Measurements from ENCODE around the gene CD59.
A peak's percentile ranks its signal among the peaks of the same experiment; 100 is the strongest.

Gene CD59, protein sequence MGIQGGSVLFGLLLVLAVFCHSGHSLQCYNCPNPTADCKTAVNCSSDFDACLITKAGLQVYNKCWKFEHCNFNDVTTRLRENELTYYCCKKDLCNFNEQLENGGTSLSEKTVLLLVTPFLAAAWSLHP

DNA sequence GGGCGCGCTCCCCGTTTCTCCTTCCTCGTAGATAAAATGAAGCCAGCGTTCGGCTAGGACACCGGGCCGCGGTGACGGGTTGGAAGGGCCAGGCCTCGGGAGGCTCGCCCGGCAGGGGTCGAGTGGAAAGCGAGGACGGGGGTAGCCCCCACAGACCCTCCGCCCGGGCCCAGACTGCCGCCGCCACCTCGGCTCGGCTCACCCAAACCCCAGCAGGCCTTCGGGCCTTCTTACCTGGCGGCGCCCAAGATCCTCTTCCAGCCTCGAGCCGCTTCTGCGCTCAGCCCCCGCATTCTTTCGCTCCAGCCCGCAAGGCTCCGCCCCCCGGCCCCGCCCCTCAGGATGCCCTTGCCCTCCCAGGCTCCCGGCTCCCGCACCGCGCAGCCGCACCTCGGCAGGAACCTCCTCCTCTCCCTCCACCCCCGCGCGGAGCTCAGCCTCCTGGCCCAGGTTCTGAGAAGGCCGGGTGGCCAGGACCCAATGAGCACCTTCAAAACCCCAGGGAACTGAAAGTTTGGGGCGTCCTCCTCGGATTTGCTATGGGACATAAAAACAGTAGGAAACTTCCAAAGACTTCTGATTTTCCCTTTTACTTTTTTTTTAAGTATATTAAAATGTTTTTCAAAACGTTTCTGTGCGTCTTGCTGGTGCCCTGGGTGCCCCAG, at the start of gene CD59:
CD59 (minus strand) TSS at position 276 of the 665 bp plus-strand sequence. CDS start 13,978 bp downstream, outside the sequence.
- peak; percentile 94 for DNase-seq (ENCODE audit: low read depth)

DNA sequence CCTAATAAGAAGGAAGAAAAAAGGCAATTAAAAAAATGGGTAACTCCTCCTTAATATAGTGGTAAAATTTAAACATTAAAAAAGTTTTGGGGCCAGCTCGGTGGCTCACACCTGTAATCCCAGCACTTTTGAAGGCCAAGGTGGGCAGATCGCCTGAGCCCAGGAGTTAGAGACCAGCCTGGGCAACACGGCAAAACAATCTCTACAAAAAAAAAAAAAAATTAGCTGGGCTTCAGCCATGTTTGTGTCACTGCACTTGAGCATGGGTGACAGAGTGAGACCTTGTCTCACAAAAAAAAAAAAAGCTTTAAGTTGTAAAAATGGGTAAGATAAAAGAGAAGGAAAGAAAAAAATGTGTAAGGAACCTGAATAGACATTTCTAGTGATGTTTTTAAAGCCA, 49.4 kb upstream of the CD59 start:
- no peak for DNase-seq (ENCODE audit: low read depth)

DNA sequence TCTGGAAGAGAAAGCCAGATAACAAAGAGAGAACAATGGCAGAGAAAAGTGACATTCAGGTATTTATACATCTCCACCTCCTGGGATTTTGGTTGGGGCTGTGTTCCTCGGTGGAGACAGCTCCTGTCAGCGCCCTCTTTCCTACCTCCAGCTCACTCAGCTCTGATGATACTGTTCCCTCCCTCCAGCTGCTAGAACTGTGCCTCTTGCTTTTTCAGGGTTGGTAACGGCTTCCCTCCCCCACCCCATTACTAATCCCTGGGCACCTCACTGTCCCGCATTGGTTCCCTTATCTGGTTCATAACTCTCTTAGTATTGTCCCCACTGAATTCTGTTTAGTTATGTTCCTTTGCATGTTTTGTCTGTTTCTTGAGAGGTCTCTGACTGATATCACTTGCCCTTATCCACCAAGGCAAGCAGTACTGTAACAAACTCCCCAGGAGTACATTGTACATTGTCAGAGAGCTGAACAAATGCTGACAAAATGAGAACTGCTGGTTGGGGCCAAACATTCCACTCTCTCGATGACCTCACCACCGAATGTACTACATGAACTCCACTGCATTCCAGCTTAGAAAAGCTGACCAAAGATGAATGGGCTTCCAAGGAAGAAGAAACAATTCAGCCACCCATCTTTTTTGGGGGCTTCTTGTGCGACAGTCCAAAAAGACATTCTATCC, 43.8 kb upstream of the CD59 start:
- DNase-seq (ENCODE audit: low read depth), result peak; percentile 89

DNA sequence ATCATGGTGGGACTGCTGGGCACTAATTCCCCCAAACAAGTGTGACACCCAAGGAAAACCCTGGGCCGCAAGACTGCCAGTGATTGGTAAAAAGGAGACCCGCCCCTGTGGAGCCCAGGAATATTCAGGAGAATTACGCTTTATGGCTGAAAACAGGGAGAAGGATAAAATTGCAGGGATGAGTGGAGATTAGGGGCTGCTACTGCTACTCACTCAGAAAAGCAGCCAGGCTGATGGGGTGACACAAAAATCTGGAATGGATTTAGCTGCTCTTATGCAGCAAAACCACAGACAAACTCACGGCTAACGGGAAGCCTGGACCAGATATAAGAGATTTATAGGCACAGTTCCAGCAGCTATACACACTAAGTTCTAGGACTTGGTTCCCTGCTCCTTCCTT, 42.5 kb upstream of the CD59 start:
- peak; percentile 86 for DNase-seq (ENCODE audit: low read depth)

DNA sequence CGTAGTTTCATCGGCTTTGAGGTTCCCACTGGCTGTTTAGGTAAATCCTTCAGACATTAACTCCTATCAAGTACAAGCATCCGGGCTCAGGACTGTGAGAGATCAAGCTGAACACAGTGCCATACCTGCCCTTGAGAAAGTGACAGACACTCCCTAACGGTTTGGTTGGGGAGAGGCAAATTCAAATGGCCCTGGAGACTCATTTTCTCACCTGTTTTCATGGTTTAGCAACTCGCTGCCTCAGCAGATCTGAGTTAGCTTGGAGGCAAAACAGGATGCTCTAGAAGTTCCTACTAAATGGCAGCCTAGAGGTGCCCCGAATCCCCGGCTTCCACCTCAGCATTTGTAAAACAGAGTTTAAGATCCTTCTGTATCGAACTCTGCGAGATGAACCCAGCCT, 41.7 kb upstream of the CD59 start:
- no peak for DNase-seq (ENCODE audit: low read depth)

DNA sequence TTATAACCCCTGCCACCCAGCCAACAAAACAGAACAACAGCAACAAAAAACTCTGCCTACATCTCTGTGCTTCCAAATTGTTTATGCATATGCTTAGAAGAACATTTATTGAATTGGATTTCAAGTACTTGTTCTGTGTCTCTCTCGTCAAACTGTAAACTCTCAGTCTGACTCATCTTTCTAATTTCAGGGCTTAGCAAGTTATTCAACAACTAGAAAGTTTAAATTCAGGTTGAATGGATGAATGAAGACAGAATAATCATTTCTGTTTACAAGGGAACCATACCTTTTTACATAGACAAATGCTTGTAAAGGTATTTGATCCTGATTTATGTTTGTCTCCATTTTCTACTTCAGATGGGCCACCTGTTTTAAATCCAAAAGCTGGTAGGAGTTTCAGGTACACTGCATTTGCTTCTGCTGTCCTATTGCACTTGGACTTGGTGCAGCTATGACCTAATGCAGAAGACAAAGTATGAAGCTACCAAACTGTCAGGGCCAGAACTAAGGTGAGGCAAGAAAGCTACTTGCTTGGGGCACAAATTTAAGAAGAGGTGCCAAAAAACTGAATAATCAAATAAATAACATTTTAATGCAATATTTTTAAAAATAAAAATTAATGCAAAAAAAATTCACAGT, 39.7 kb upstream of the CD59 start:
- DNase-seq (ENCODE audit: low read depth), result peak; percentile 30

DNA sequence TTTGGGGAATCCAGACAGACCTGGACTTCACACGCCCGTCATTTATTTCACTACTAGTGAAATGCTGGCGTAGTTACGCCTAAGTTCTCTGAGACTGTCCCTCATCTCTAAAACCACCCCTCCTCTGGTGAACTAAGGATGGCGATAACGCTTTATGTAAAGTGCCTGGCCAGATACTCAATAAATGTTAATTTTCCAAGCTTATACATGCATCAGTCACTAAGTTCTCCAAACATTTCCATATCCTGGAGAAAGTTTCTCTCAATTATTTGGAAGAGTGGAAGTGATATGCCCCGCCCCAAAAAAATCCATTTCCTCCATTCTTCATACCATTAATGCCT, 39.2 kb upstream of the CD59 start:
- DNase-seq (ENCODE audit: low read depth), result no peak

DNA sequence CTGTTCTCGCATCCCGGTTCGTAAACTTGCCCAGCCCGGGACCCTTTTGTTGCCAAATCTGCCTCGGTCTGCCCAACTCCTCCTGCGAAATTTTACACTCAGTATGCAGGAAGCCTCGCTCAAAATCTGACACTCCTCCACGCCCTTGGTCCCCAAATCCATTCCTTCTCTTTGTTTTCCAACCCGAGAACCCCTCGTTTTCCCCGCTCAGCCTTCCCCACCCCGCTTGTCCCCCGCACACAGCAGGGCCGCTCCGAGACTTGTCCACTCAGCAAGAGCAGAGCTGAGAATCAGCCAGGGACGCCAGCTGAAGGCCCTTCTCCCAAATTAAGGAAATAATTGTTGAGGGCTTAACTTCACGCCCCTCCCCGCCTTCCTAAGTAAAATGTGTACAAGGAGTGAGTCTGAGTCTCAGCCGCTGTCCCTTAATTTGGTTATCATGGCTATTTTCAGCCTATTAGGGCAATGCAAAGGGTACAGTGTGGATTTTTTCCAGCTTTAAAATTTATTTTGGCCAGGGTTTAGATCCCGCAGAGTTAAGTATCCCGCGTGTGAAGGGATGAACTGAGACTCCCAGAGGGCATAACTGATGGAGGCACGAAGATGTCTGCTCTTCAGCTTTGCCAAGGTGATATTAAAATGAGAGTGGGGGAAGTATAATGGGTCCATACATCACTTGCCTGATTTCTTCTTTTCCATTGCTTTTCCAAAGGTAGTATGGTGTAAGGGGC, 38.7 kb upstream of the CD59 start:
- no peak for DNase-seq (ENCODE audit: low read depth)

DNA sequence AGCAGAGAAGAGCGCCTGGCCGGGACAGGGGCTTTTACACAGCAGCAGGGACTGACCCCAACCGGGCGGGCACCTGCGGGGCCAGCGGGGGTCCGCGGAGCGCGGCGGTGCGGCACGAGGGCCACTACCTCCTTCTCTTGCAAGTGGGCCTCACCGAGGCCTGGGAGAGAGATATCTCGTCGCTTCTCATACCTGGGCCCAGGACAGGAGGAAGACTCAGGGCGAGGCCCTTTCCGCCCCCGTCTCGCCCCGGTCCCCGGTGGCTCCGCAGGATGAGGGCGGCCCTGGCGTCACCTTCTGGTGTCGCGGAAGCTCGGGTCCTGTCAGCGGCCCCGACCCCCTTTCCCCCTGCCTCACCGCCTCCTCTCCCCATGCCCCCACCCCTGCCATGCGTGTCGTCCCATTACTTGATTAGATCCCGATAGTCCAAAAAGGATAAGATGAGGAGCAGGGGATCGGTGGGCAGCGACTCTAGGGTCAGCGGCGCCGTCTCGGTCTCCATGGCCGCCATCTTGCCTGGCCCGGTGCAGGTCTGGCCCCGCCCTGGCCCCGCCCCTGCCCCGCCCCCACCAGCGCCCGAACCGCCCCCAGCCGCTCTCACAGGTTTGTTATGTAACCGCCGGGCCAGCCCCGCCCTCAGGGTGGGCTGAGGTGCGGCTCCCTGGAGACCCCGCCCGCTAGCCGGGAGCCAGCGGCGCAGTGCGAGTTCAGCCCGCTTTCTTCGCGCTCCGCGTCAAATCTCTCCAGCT, 37.9 kb upstream of the CD59 start, which contains the start of gene FBXO3:
FBXO3 (minus strand) TSS at position 534 of the 749 bp plus-strand sequence; CDS start at position 511, 23 bp downstream.
- DNase-seq (ENCODE audit: low read depth), result peak; percentile 73

DNA sequence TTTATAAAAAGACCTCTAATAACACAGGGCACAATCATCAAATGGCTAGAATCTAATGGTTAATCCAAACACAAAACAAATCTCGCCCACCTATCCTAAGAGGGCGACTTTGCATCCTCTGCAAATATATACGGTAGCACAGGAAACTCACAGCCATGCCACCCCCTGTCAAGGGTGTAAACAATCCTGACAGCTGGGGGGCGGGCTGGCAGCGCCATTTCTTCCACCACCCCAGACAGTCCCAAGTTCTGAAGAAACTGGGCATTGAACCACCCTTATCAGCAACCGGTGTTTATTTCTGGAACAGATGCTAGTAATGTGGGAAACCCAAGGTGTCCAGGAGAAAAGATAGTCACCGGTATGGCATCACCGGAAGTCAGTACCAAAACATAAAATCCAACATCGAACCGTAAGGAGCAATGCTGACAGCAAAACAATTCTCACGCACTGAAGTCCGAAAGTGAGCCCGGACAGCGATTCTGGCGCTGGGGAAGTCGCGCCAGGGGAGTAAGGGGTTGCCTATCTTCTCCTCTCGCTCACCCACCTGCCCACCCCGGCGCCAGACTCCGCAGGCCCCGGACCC, 37.3 kb upstream of the CD59 start:
- peak; percentile 14 for DNase-seq (ENCODE audit: low read depth)

DNA sequence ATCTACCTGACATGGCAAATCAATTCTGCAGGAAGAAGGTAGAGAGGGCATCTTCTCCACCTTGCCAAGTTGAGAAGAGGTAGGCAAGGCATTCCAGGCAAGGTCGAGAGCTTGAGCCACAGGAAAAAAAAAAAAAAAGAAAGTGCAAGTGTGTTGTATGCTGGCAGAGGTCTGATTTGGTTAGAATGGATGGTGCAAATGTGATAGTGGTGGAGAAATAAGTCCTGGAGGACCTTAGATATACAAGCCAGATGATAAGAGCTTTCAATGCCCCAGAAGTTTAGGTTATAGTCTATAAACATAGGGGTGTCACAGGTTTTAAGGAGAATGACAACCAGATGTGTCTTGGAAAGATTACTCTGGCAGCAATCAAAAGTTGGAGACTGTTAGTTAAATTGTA, 36.6 kb upstream of the CD59 start:
- DNase-seq (ENCODE audit: low read depth), result no peak

DNA sequence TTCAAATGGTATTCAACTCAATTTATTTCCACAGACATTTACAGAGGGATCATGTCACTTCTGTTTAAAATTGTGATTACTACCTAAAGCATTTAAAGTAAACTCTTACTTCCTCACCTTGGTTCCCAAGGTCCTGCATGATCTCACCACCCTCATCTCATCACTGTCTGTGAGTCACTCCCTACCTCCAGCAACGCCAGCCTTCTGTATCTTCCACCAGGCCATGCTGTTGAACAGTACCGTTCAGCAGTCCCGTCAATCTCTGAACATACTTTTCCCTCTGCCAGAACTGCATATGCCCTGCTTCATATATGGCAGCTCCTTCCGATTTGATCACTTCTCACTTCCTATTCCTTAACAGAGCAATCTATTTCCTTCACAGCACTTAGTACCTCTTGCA, 36.1 kb upstream of the CD59 start:
- DNase-seq (ENCODE audit: low read depth), result peak; percentile 61

DNA sequence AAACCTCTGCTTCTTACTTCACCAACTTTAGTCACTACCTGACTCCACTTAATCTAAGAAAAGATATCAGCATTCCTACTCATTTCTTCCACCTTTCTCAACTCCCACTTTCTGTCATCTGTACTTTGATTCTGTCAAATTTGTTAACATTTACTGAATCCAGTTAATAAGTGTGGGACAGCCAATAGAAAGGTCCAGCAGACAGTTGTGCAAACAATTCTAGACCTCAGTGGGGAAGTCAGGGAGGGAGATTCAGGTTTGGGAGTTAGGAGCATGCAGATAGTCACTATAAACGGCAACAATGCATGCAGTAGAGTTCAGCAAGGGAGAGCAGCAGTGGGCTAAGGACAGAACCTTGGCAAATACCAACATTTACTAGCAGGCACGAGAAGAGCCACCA, 34.0 kb upstream of the CD59 start:
- DNase-seq (ENCODE audit: low read depth), result no peak

DNA sequence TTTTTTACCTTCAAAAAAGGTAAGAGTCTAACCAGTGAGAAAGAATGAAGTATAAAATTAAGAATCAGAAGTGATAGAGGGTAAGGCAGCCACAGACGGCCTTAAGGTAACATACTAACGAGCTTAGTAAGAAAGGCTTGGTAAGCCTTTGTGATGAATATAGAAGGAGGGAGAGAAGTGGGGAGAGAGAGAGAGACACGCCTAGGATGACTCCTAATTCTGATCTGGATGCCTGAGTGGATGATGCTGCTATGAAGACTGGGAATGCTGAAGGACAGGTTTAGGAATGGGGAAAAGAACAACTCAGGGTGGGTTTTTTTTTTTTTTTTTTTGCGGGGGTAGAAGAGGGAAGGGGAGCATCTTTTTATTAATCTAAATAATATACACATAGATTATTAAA, 33.3 kb upstream of the CD59 start:
- DNase-seq (ENCODE audit: low read depth), result no peak

DNA sequence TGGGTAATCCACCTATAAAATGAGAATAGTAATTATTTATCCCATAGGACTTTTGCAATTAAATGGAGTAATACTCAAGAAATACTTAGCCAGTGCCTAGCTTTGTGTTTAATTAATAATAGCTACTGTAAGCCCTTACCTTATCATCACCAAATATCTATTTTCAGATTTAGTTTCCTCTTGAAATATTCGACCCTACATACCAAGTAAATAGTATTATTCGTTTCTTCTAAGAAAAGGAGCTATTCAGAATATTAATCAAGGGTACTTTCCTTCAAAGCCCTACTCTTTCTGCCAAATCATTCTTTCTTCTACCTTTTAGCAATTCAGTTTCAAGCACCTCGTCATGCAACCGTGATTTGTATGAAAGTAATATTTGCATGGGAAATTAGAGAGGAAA, 31.4 kb upstream of the CD59 start:
- no peak for DNase-seq (ENCODE audit: low read depth)

DNA sequence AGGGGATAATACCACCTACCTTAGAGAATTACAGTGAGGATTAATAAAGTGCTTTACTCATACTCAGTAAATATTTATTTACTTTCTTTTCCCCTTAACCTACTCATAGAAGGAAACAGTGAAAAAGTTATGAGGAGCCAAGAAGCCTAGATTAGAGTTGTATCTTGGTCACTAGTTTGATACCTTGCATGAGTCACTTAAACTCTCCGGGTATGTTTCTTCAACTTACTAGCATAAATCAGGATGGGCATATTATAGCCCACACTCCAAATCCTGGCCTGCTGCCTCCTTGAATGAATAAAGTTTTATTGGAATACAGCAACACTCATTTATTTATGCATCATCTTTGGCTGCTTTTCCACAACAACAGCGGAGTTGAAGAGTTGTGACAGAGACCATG, 29.9 kb upstream of the CD59 start:
- no peak for DNase-seq (ENCODE audit: low read depth)

DNA sequence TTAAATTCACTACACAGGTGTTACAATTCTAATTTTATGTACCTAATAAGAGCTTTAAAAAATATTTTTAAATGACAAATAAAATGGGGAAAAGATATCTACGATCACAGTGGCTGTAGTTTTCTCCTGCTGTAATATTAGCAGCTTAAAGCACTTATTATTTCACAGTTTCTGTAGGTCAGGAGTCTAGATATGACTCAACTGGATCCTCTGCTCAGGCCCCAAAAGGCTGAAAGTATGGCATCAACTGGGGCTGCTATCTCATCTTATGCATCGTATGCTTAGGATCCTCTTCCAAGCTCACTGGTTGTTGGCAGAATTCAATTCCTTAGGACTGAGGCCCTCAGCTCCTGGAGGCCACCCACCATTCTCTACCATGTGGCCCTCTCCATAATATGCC, 25.2 kb upstream of the CD59 start:
- no peak for DNase-seq (ENCODE audit: low read depth)

DNA sequence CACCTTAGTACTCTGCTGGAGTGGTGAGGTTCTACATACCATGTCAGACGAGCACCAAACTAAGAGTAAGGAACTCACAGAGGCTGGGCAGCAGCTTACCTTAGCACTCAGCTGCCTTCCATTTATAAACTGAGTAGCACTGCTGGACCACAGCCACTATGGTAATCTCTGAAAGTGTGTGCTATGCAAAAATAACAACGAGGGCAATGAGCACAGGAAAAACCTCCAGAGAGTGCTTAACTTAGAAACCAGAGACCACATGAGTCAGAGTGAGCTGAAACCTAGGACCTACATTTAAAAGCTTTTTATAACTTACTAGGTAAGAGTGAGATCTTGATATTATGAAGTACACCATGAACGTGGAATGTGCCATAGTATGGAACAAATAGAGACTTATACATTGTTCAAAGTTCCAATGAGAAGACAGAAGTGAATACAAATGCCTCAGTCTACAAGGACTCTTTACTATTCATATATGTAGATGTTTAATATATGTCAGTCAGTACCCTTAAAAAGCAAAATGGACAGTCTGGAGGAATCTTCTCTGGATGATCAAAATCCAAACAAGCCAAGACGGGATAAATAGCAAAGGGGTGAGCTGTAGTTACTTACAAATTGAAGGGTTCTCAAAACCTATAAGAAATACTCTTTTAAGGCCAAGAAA, 17.2 kb upstream of the CD59 start:
- peak; percentile 89 for DNase-seq (ENCODE audit: low read depth)

DNA sequence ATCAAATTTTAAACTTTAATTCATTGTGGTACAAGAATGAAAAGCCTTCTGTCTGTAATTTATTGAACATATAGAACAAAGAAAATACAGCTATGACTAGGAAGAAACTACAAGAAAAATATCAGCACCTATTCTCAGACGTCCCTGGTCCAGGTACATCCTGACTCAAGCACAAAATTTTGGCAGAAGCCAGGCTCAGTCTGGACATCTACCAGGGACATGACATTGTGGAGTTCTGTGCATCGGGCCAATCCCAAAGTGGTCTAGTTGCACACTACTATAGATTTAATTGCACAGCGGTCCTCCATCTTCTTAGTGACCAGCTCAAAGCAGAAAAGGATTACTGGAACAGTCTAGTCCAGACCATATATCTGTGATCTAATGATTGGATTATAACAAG, 15.7 kb upstream of the CD59 start:
- DNase-seq (ENCODE audit: low read depth), result no peak

DNA sequence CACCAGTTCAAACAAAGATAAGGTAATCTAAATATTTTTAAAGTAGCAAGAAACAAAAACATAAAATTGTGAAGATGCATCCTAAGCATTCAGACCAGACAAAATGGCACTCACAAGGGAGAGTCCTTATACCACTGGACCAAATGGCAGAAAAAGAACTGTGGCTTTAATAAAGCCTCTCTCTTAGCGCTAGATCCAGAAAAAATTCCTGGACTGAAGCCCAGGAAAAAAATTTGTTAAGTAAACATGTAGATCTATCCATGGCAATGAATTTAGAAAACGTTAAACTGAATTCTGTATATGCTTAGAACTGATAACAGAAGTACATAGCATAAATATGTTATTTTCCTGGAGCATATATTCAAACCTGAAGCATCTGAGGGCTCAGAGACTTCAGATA, 11.8 kb upstream of the CD59 start:
- peak; percentile 60 for DNase-seq (ENCODE audit: low read depth)

DNA sequence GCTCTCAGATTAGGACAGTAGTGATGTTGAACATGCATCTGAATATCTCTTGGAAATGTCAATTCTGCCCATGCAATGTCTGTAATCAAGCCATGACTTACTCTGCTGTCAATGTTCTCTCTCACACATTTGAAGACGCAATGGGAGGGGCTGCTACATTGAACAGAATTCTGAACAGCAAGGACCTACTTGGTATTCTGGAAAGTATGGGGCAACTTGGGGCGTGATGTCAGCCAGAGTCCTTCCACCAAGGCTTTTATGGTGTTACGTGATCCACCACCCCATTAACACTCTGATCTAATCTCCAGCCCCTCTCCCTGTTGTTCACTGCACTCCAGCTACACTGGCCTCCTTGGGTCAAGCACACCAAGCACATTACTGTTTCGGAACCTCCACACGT, 7.1 kb upstream of the CD59 start:
- no peak for DNase-seq (ENCODE audit: low read depth)

Data from iris pigment epithelial cell (primary cell).